GM11168 (cell line): Measurements from ENCODE around the gene SV2B.
"Not testable (repeated sequence)": the region's sequence is repeated elsewhere in the genome, so short reads cannot be mapped to it uniquely, and the experiment has no call there.

ENCODE experiments used
- in situ Hi-C: fragments of 300-500 bp; cut with MboI; formaldehyde crosslinking; loops from one replicate; pipeline ENCODE4 v1.12.0; 2022; ENCODE audit warnings: low sequenced_read_pairs; ENCODE audit not compliant: unreplicated experiment

SV2B gene

GRCh38 chr15:91099995-91100813, at the start of gene SV2B:
Gene SV2B (plus strand): TSS chr15:91100257. CDS start chr15:91226264, 126,007 bp downstream.
- in situ Hi-C loops, result no loop called here

GRCh38 chr15:91051248-91051647, 48.8 kb upstream of the SV2B start:
- in situ Hi-C loops, result loop anchor here (10.0 kb wide), 1 partner anchor 184 kb away; no protein-coding TSS in a partner anchor

- in situ Hi-C loops, result loop anchor here (5.0 to 10.0 kb wide), 2 partner anchors 180 to 217 kb away; no protein-coding TSS in a partner anchor
Observed at GRCh38 chr15:91054816-91055215, 45.2 kb upstream of the SV2B start.

- in situ Hi-C loops, result loop anchor here (5.0 to 10.0 kb wide), 2 partner anchors 179 to 217 kb away; no protein-coding TSS in a partner anchor
Observed at GRCh38 chr15:91055548-91056331, 44.3 kb upstream of the SV2B start.

GRCh38 chr15:91061230-91061629, 38.8 kb upstream of the SV2B start:
- in situ Hi-C loops, result no loop called here

GRCh38 chr15:91061997-91062396, 38.1 kb upstream of the SV2B start:
- in situ Hi-C loops, result no loop called here

- in situ Hi-C loops, result no loop called here
Observed at GRCh38 chr15:91065505-91065904, 34.6 kb upstream of the SV2B start.

- in situ Hi-C loops, result no loop called here
Observed at GRCh38 chr15:91067036-91067435, 33.0 kb upstream of the SV2B start.

GRCh38 chr15:91068436-91068835, 31.6 kb upstream of the SV2B start:
- in situ Hi-C loops, result no loop called here

- in situ Hi-C loops, result no loop called here
Observed at GRCh38 chr15:91068966-91069365, 31.1 kb upstream of the SV2B start.

- in situ Hi-C loops, result no loop called here
Observed at GRCh38 chr15:91070872-91071271, 29.2 kb upstream of the SV2B start.

GRCh38 chr15:91072161-91072560, 27.9 kb upstream of the SV2B start:
- in situ Hi-C loops, result no loop called here

- in situ Hi-C loops, result no loop called here
Observed at GRCh38 chr15:91073077-91073476, 27.0 kb upstream of the SV2B start.

- in situ Hi-C loops, result no loop called here
Observed at GRCh38 chr15:91073768-91074167, 26.3 kb upstream of the SV2B start.

- in situ Hi-C loops, result no loop called here
Observed at GRCh38 chr15:91075739-91076138, 24.3 kb upstream of the SV2B start.

- in situ Hi-C loops, result no loop called here
Observed at GRCh38 chr15:91077029-91077428, 23.0 kb upstream of the SV2B start.

GRCh38 chr15:91093866-91094265, 6.2 kb upstream of the SV2B start:
- in situ Hi-C loops, result not testable (repeated sequence)

GRCh38 chr15:91098451-91098850, 1.6 kb upstream of the SV2B start:
- in situ Hi-C loops, result no loop called here

GRCh38 chr15:91099616-91099994, 452 bp upstream of the SV2B start:
- in situ Hi-C loops, result no loop called here

GRCh38 chr15:91100814-91101607, 954 bp downstream of the SV2B start:
- in situ Hi-C loops, result no loop called here

- in situ Hi-C loops, result no loop called here
Observed at GRCh38 chr15:91101608-91101920, 1.5 kb downstream of the SV2B start.
